OCI-LY1 (cell line): Measurements from ENCODE around the gene SLC39A10.

Experiments used
- H2AFZ ChIP-seq: fragments of 200-600 bp; sonication (generic), shearing (Covaris generic); 2 replicates; pipeline ENCODE4 v1.6.0; 2014; ENCODE audit warnings: antibody characterized with exemption, mild to moderate bottlenecking, low read length
- H3F3A ChIP-seq: fragments of 200-600 bp; sonication (generic), shearing (Covaris generic); 2 replicates; pipeline ENCODE4 v1.6.0; 2014; ENCODE audit warnings: mild to moderate bottlenecking, antibody characterized with exemption, low read length, moderate library complexity; ENCODE audit not compliant: insufficient read depth
- H3K27ac ChIP-seq: fragments of 200-600 bp; sonication (generic); 2 replicates; pipeline ENCODE4 v1.5.1; 2014; ENCODE audit warnings: low read length, mixed run types, mild to moderate bottlenecking, low read depth; ENCODE audit not compliant: poor library complexity, severe bottlenecking
- H3K27me3 ChIP-seq: fragments of 200-600 bp; sonication (generic); 2 replicates; pipeline ENCODE4 v1.6.0; 2014; ENCODE audit warnings: antibody characterized with exemption, mild to moderate bottlenecking, low read length, moderate library complexity; ENCODE audit not compliant: insufficient read depth
- H3K36me3 ChIP-seq: fragments of 200-600 bp; sonication (generic); 2 replicates; pipeline ENCODE4 v1.6.1; 2014; ENCODE audit warnings: mild to moderate bottlenecking, antibody characterized with exemption, low read length, moderate library complexity, mixed read lengths; ENCODE audit not compliant: insufficient read depth
- H3K4me1 ChIP-seq: fragments of 200-600 bp; sonication (generic); 2 replicates; pipeline ENCODE4 v1.5.1; 2014; ENCODE audit warnings: mild to moderate bottlenecking, low read length, moderate library complexity; ENCODE audit not compliant: insufficient read depth, severe bottlenecking
- H3K4me2 ChIP-seq: fragments of 200-600 bp; sonication (generic), shearing (Covaris generic); 2 replicates; pipeline ENCODE4 v1.6.1; 2014; ENCODE audit warnings: low read length
- H3K4me3 ChIP-seq: fragments of 200-600 bp; sonication (generic); 2 replicates; pipeline ENCODE4 v1.5.1; 2014; ENCODE audit warnings: low read length, low read depth, mild to moderate bottlenecking, mixed read lengths; ENCODE audit not compliant: poor library complexity, severe bottlenecking
- H3K79me2 ChIP-seq: fragments of 200-600 bp; shearing (Covaris generic); 2 replicates; pipeline ENCODE4 v1.6.1; 2016; ENCODE audit warnings: mixed run types, low read length, mixed read lengths; ENCODE audit not compliant: insufficient read depth
- H3K9ac ChIP-seq: fragments of 200-600 bp; sonication (generic), shearing (Covaris generic); 2 replicates; pipeline ENCODE4 v1.6.1; 2014; ENCODE audit warnings: mild to moderate bottlenecking, low read length, mixed read lengths
- H3K9me2 ChIP-seq: fragments of 200-600 bp; sonication (generic), shearing (Covaris generic); 2 replicates; pipeline ENCODE4 v1.6.1; 2014; ENCODE audit warnings: low read depth, mild to moderate bottlenecking, low read length, mixed read lengths
- H3K9me3 ChIP-seq: fragments of 200-600 bp; shearing (Covaris generic); 2 replicates; pipeline ENCODE4 v1.6.1; 2014; ENCODE audit warnings: low read length, mixed read lengths
- H4K20me1 ChIP-seq: fragments of 200-600 bp; sonication (generic), shearing (Covaris generic); 2 replicates; pipeline ENCODE4 v1.6.0; 2016; ENCODE audit warnings: mild to moderate bottlenecking, low read length; ENCODE audit not compliant: insufficient read depth
- EZH2 ChIP-seq: fragments of 200-600 bp; sonication (generic), shearing (Covaris generic); IDR thresholded peaks from 2 replicates; pipeline ENCODE4 v1.8.0; 2017; ENCODE audit warnings: borderline replicate concordance, mixed run types, mild to moderate bottlenecking, antibody characterized with exemption, low read length, moderate library complexity, mixed read lengths
- TF ChIP-seq, protein P1 (sequence below): fragments of 200-600 bp; sonication (generic), shearing (Covaris generic); IDR thresholded peaks from 2 replicates; pipeline ENCODE4 v1.5.1; 2017; ENCODE audit warnings: mild to moderate bottlenecking, antibody characterized with exemption, low read length, moderate library complexity, mixed read lengths

Gene SLC39A10

GRCh38 chr2:195633974-195634373 is 23.1 kb upstream of the SLC39A10 start:
- Histone ChIP-seq H3K4me1 (no peaks in the 10 kb centered on the region), H4K20me1 (no peaks in the 10 kb centered on the region), H3K27me3 (no peaks in the 10 kb centered on the region), H3K27ac (no peak overlapping the region), H3K4me3 (no peak overlapping the region), H2AFZ (no peak overlapping the region), H3F3A (no peaks in the 10 kb centered on the region), H3K9ac (no peak overlapping the region), H3K79me2 (no peaks in the 10 kb centered on the region), H3K4me2 (no peak overlapping the region), H3K9me3 (no peaks in the 10 kb centered on the region), H3K9me2 (no peaks in the 10 kb centered on the region), H3K36me3 (no peaks in the 10 kb centered on the region)
- TF ChIP-seq, protein P1, sequence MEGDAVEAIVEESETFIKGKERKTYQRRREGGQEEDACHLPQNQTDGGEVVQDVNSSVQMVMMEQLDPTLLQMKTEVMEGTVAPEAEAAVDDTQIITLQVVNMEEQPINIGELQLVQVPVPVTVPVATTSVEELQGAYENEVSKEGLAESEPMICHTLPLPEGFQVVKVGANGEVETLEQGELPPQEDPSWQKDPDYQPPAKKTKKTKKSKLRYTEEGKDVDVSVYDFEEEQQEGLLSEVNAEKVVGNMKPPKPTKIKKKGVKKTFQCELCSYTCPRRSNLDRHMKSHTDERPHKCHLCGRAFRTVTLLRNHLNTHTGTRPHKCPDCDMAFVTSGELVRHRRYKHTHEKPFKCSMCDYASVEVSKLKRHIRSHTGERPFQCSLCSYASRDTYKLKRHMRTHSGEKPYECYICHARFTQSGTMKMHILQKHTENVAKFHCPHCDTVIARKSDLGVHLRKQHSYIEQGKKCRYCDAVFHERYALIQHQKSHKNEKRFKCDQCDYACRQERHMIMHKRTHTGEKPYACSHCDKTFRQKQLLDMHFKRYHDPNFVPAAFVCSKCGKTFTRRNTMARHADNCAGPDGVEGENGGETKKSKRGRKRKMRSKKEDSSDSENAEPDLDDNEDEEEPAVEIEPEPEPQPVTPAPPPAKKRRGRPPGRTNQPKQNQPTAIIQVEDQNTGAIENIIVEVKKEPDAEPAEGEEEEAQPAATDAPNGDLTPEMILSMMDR, result no peak
- no peak for TF ChIP-seq EZH2

DNA sequence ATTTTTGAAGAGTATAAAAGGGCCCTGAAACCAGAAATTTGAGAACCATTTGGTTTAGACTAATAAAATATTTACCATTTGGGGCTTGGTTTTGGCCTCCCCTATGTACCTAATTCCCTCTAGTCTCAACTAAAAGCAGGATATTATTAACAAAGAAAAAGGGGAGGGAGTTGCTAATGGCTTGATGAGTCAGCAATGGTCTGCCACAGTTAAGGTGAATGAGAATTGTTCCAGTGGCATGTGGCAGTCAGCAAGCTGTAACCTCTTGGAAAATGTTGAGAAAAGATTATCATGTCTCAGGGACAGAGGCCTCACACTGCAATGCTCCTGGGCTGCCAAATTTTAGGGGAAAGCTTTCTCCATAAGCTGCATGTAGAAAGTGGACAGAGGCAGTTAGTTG is 20.1 kb upstream of the SLC39A10 start:
- Histone ChIP-seq H3K79me2 (no peaks in the 10 kb centered on the region), H3K4me1 (no peaks in the 10 kb centered on the region), H3K36me3 (no peaks in the 10 kb centered on the region), H3F3A (no peaks in the 10 kb centered on the region), H3K9me3 (no peaks in the 10 kb centered on the region), H2AFZ (no peak overlapping the region), H3K9ac (no peak overlapping the region), H4K20me1 (no peaks in the 10 kb centered on the region), H3K9me2 (no peaks in the 10 kb centered on the region), H3K4me2 (no peak overlapping the region), H3K27ac (no peak overlapping the region), H3K4me3 (no peak overlapping the region), H3K27me3 (no peaks in the 10 kb centered on the region)
- no peak for TF ChIP-seq EZH2
- TF ChIP-seq, protein P1, result no peak

DNA sequence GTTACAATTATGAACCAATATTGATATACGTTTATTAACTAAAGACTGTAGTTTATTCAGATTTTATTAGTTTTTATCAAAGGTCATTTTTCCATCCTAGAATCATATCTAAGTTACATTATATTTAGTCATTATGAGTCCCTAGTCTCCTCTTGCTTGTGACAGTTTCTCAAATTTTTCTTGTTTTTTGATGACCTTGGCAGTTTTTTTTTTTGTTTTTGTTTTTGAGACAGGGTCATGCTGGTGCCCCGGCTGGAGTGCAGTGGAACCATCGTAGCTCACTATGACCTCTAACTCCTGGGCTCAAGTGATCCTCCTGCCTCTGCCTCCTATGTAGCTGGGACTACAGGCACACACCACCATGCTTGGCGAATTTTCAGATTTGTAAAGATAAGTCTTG is 18.3 kb upstream of the SLC39A10 start:
- H3K27ac ChIP-seq, result no peak overlapping the region
- no peak for TF ChIP-seq EZH2
- TF ChIP-seq, protein P1, result no peak

More for the DNA sequence above, 18.3 kb upstream of the SLC39A10 start:
- no peaks in the 10 kb centered on the region for H3K9me3 ChIP-seq
- no peak overlapping the region for H3K4me2 ChIP-seq
- H3K9ac ChIP-seq, result no peak overlapping the region
- H3K9me2 ChIP-seq, result no peaks in the 10 kb centered on the region
- H3K4me1 ChIP-seq, result no peaks in the 10 kb centered on the region
- H3K36me3 ChIP-seq, result no peaks in the 10 kb centered on the region
- H3K79me2 ChIP-seq, result no peaks in the 10 kb centered on the region
- H3F3A ChIP-seq, result no peaks in the 10 kb centered on the region
- H3K27me3 ChIP-seq, result no peaks in the 10 kb centered on the region
- H2AFZ ChIP-seq, result no peak overlapping the region
- no peak overlapping the region for H3K4me3 ChIP-seq
- H4K20me1 ChIP-seq, result no peaks in the 10 kb centered on the region
